IMR-90 (cell line): Measurements from ENCODE around the gene ZNF132. TPM values are rescaled to one million over a fixed set of nuclear protein-coding genes. Genes with fewer than 3 reads are reported as not detected.

Source experiments
- ATAC-seq: fragments of 200-7000 bp; cut with Tn5 transposase; 2 replicates; pipeline ENCODE4 v1.9.1; 2020; ENCODE audit warnings: low read depth, mild to moderate bottlenecking, moderate library complexity
- BruUV-seq: library from RNA; stranded (reverse); fragments of 400-500 nt; replicated peaks from 2 replicates; lab custom pipeline; 2021; lab: Mats Ljungman, UMichigan
- CTCF ChIA-PET: fragments of 300-600 bp; formaldehyde crosslinking; extraction: SDS; loops from one replicate; lab custom pipeline; 2021; ENCODE audit warnings: antibody characterized with exemption; lab: Yijun Ruan, JAX
- POLR2A ChIA-PET: fragments of 300-600 bp; sonication (Branson Sonifier 250); formaldehyde crosslinking; loops from one replicate; lab custom pipeline; 2022; ENCODE audit warnings: antibody characterized with exemption; ENCODE audit not compliant: unreplicated experiment; lab: Charles Lee
- DNase-seq: peaks from one replicate; pipeline ENCODE4 v3.0.0; 2013
- H2AFZ ChIP-seq: replicated peaks from 2 replicates; pipeline ENCODE3; 2013; ENCODE audit warnings: low read length, mild to moderate bottlenecking; ENCODE audit not compliant: poor library complexity
- H2AK5ac ChIP-seq: 2 replicates; pipeline ENCODE4 v1.6.1; 2013; ENCODE audit warnings: low read depth, low read length, inconsistent platforms
- H2AK9ac ChIP-seq: replicated peaks from 2 replicates; pipeline ENCODE3; 2013; ENCODE audit warnings: mild to moderate bottlenecking, low read depth, low read length, moderate library complexity; ENCODE audit not compliant: poor library complexity
- H2BK120ac ChIP-seq: 2 replicates; pipeline ENCODE4 v1.6.1; 2013; ENCODE audit warnings: low read depth, low read length, inconsistent platforms
- H2BK15ac ChIP-seq: 3 replicates; pipeline ENCODE4 v1.6.1; 2013; ENCODE audit warnings: low read depth, low read length, inconsistent platforms
- H2BK20ac ChIP-seq: 2 replicates; pipeline ENCODE4 v1.6.1; 2013; ENCODE audit warnings: low read depth, mild to moderate bottlenecking, inconsistent platforms, low read length, moderate library complexity
- H2BK5ac ChIP-seq: 2 replicates; pipeline ENCODE4 v1.6.1; 2013; ENCODE audit warnings: mild to moderate bottlenecking, low read depth, low read length, inconsistent platforms; ENCODE audit not compliant: poor library complexity, severe bottlenecking
- H3K14ac ChIP-seq: replicated peaks from 2 replicates; pipeline ENCODE4 v1.6.1; 2013; ENCODE audit warnings: low read depth, low read length, inconsistent platforms
- H3K18ac ChIP-seq: 2 replicates; pipeline ENCODE4 v1.6.1; 2013; ENCODE audit warnings: low read depth, low read length, control low read depth
- H3K23ac ChIP-seq: 2 replicates; pipeline ENCODE4 v1.6.1; 2013; ENCODE audit warnings: low read depth, low read length, inconsistent platforms
- H3K27ac ChIP-seq: 2 replicates; pipeline ENCODE4 v1.5.1; 2013; ENCODE audit warnings: mild to moderate bottlenecking, control low read depth, low read length; ENCODE audit not compliant: insufficient read depth
- H3K27me3 ChIP-seq: 2 replicates; pipeline ENCODE4 v1.6.1; 2013; ENCODE audit warnings: low read length; ENCODE audit not compliant: control insufficient read depth, insufficient read depth
- H3K36me3 ChIP-seq: 2 replicates; pipeline ENCODE4 v1.6.1; 2013; ENCODE audit warnings: low read length, mixed read lengths; ENCODE audit not compliant: control insufficient read depth, insufficient read depth
- H3K4ac ChIP-seq: 2 replicates; pipeline ENCODE4 v1.6.1; 2013; ENCODE audit warnings: low read depth, low read length, inconsistent platforms
- H3K4me1 ChIP-seq: 2 replicates; pipeline ENCODE4 v1.6.1; 2013; ENCODE audit warnings: low read length, mixed read lengths; ENCODE audit not compliant: control insufficient read depth, insufficient read depth
- H3K4me2 ChIP-seq: 2 replicates; pipeline ENCODE4 v1.6.1; 2013; ENCODE audit warnings: low read depth, mild to moderate bottlenecking, control low read depth, low read length, moderate library complexity
- H3K4me3 ChIP-seq: 2 replicates; pipeline ENCODE4 v1.5.1; 2013; ENCODE audit warnings: low read depth, mild to moderate bottlenecking, control low read depth, low read length, moderate library complexity; ENCODE audit not compliant: insufficient read depth
- H3K56ac ChIP-seq: 2 replicates; pipeline ENCODE4 v1.6.1; 2013; ENCODE audit warnings: low read length, inconsistent platforms; ENCODE audit not compliant: insufficient read depth; ENCODE audit errors: extremely low read depth
- H3K79me1 ChIP-seq, 2 experiments: 2 replicates each; pipeline ENCODE4 v1.6.1; 2013; ENCODE audit warnings: low read length in 2 of 2, inconsistent platforms in 1 of 2, low read depth in 1 of 2
- H3K9ac ChIP-seq: 2 replicates; pipeline ENCODE4 v1.6.1; 2013; ENCODE audit warnings: low read depth, low read length, control low read depth
- H3K9me1 ChIP-seq: 2 replicates; pipeline ENCODE4 v1.6.1; 2013; ENCODE audit warnings: low read length, inconsistent platforms; ENCODE audit not compliant: insufficient read depth
- H3K9me3 ChIP-seq: 2 replicates; pipeline ENCODE4 v1.6.1; 2013; ENCODE audit warnings: low read length; ENCODE audit not compliant: control insufficient read depth, insufficient read depth
- H4K20me1 ChIP-seq: 2 replicates; pipeline ENCODE4 v1.6.1; 2013; ENCODE audit warnings: low read length, inconsistent platforms; ENCODE audit not compliant: insufficient read depth
- H4K5ac ChIP-seq: 2 replicates; pipeline ENCODE4 v1.6.1; 2013; ENCODE audit warnings: mild to moderate bottlenecking, low read depth, low read length, control low read depth
- H4K8ac ChIP-seq, 2 experiments: 2 replicates each; pipeline ENCODE4 v1.6.1; 2013; ENCODE audit warnings: low read depth in 2 of 2, low read length in 2 of 2, control low read depth in 1 of 2, inconsistent platforms in 1 of 2
- H4K91ac ChIP-seq: 2 replicates; pipeline ENCODE4 v1.6.1; 2013; ENCODE audit warnings: low read depth, low read length, inconsistent platforms; ENCODE audit not compliant: insufficient read depth
- BHLHE40 ChIP-seq: fragments of 150-350 bp; IDR thresholded peaks from 2 replicates; pipeline ENCODE4 v1.6.1; 2016; ENCODE audit warnings: mild to moderate bottlenecking, low read depth, low read length
- CHD1 ChIP-seq: IDR thresholded peaks from 2 replicates; pipeline ENCODE4 v1.6.1; 2012; ENCODE audit warnings: low read depth, low read length, improper control_type of control experiment
- RCOR1 ChIP-seq: IDR thresholded peaks from 2 replicates; pipeline ENCODE4 v1.6.1; 2012; ENCODE audit warnings: mild to moderate bottlenecking, low read length, improper control_type of control experiment; ENCODE audit not compliant: insufficient replicate concordance
- whole genome bisulfite sequencing, 2 experiments: methylation state at CpG; one replicate each; pipeline versions ENCODE4 v1.1.5 to v1.1.7; 2013; ENCODE audit warnings: missing lambda C conversion rate in 2 of 2; ENCODE audit not compliant: insufficient read length in 1 of 2; ENCODE audit errors: extremely low coverage in 2 of 2; 5-methylcytosine and 5-hydroxymethylcytosine counted together
- dilution Hi-C: fragments of 300-500 bp; cut with HindIII; formaldehyde crosslinking; loops from one replicate; pipeline ENCODE4 v1.14.3; 2018; ENCODE audit warnings: low sequenced_read_pairs; ENCODE audit not compliant: unreplicated experiment
- in situ Hi-C: fragments of 300-500 bp; cut with MboI; formaldehyde crosslinking; loops from 3 replicates; pipeline ENCODE4 v1.14.3; 2019; ENCODE audit warnings: low sequenced_read_pairs, inconsistent platforms, mixed read lengths
- intact Hi-C: fragments of 100-400 bp; cut with micrococcal nuclease; formaldehyde crosslinking; loops from 2 replicates; pipeline ENCODE4 v1.10.0; 2022
- polyA plus RNA-seq, 3 experiments: library from polyadenylated mRNA; depleted of rRNA; stranded (reverse); fragments of >200 nt; gene quantifications; 2 replicates each; pipeline ENCODE4 v1.2.3, GENCODE V29; 2012; ENCODE audit warnings: low replicate concordance in 1 of 3
- total RNA-seq: library from RNA; depleted of rRNA; stranded (reverse); fragments of >200 nt; gene quantifications from 2 replicates; pipeline ENCODE4 v1.2.3, GENCODE V29; 2012

Gene ZNF132
- total and polyA plus RNA-seq, 2 of the 4 experiments (the other 2 are of a cell fraction), result 2.4 to 13.6 TPM

GRCh38 chr19:58455306-58455705 lies 15.4 kb upstream of the ZNF132 start:
- Histone ChIP-seq H3K27me3 (no peaks in the 10 kb centered on the region), H4K91ac (no peak overlapping the region), H2BK20ac (no peak overlapping the region), H2AK9ac (no peak overlapping the region), H3K4me1 (no peaks in the 10 kb centered on the region), H2BK5ac (no peak overlapping the region), H3K4ac (no peak overlapping the region), H3K14ac (no peak overlapping the region), H3K4me3 (no peak overlapping the region), H4K5ac (no peak overlapping the region), H3K56ac (no peak overlapping the region), H3K9ac (no peak overlapping the region), H2AFZ (no peak overlapping the region), H3K79me1 (peaks cover 8 to 13% of the 10 kb centered on the region in 2 experiments; a peak in 2 of 4 replicates), H3K23ac (no peak overlapping the region), H3K4me2 (no peak overlapping the region), H2BK120ac (no peak overlapping the region), H3K36me3 (peaks cover 19% of the 10 kb centered on the region), H2BK15ac (no peak overlapping the region), H3K18ac (no peak overlapping the region), H3K9me3 (no peaks in the 10 kb centered on the region), H4K8ac (no peak overlapping the region), H4K20me1 (no peaks in the 10 kb centered on the region), H2AK5ac (no peak overlapping the region), H3K27ac (no peak overlapping the region), H3K9me1 (peaks cover 16% of the 10 kb centered on the region)
- dilution Hi-C loops (no loop called here), intact Hi-C loops (no loop called here), in situ Hi-C loops (no loop called here)
- DNase-seq (no peak), ATAC-seq (no peak)
- POLR2A ChIA-PET, result no interaction called here
- no TSS peak for BruUV-seq
- TF ChIP-seq BHLHE40 (no peak), RCOR1 (no peak), CHD1 (no peak)
- 100% methylated on average over 5 of the region's 21 CpGs; no CpG with 5 or more reads in 1 of the 2 experiments for WGBS, 2 experiments
- CTCF ChIA-PET, result no interaction called here
